ENCODE results near the gene NSMCE3.

DNA sequence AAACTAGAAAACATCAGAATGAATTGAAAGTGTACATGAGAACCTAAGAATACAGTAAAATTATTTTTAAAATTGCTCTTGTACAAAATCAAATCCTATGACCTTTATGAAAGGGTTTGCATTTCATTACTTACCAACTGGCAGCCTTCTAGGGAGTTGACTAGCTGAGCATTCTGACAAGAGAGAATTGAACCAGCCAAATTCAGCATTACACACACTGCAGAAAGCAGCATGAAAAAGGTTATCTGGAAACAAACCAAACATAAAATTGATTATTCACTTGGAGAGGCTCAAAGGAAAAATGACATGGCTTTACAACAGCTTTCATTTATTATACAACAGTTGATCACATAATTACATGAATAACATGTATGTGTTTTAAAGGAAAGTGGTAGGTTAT, 17.4 kb downstream of the NSMCE3 start:
- TF ChIP-seq CTCF (IDR thresholded peaks at IDR 0.05) (no peak), EZH2 (IDR thresholded peaks at IDR 0.05) (no peak)

Measured in neural progenitor cell (in vitro differentiated cells).